DND-41 (cell line): ENCODE measurements around the gene TBC1D21.

Experiments used
- ATAC-seq: fragments of 200-7000 bp; cut with Tn5 transposase; 3 replicates; pipeline ENCODE4 v1.9.1; 2021; ENCODE audit warnings: low read depth; ENCODE audit not compliant: insufficient read depth
- DNase-seq: peaks from one replicate; pipeline ENCODE4 v3.0.0-alpha.2; 2020
- H2AFZ ChIP-seq: 2 replicates; pipeline ENCODE4 v1.6.0; 2012; ENCODE audit warnings: low read depth, low read length
- H3K27ac ChIP-seq: 2 replicates; pipeline ENCODE4 v1.5.1; 2012; ENCODE audit warnings: low read length, inconsistent platforms
- H3K27me3 ChIP-seq: fragments of 200-600 bp; sonication (generic); 2 replicates; pipeline ENCODE4 v1.6.0; 2012; ENCODE audit warnings: low read length, mild to moderate bottlenecking, inconsistent platforms; ENCODE audit not compliant: insufficient read depth, poor library complexity
- H3K36me3 ChIP-seq: 2 replicates; pipeline ENCODE4 v1.5.1; 2012; ENCODE audit warnings: low read length, inconsistent platforms; ENCODE audit not compliant: insufficient read depth
- H3K4me1 ChIP-seq: 2 replicates; pipeline ENCODE4 v1.5.1; 2012; ENCODE audit warnings: mild to moderate bottlenecking, low read length; ENCODE audit not compliant: insufficient read depth
- H3K4me2 ChIP-seq: 2 replicates; pipeline ENCODE4 v1.6.0; 2012; ENCODE audit warnings: mild to moderate bottlenecking, moderate library complexity, low read length, inconsistent platforms; ENCODE audit not compliant: insufficient read depth
- H3K4me3 ChIP-seq, 2 experiments: fragments of 200-600 bp in 1 of 2; shearing (Covaris generic) in 1 of 2; 2 replicates each; pipeline ENCODE4 v1.5.1; 2012 to 2016; ENCODE audit warnings: inconsistent platforms in 2 of 2, low read length in 2 of 2, mild to moderate bottlenecking in 2 of 2, low read depth in 1 of 2, moderate library complexity in 1 of 2
- H3K79me2 ChIP-seq: 2 replicates; pipeline ENCODE4 v1.6.0; 2012; ENCODE audit warnings: low read length, inconsistent platforms; ENCODE audit not compliant: insufficient read depth
- H3K9ac ChIP-seq: 2 replicates; pipeline ENCODE4 v1.6.0; 2012; ENCODE audit warnings: low read depth, mild to moderate bottlenecking, inconsistent platforms, low read length, moderate library complexity
- H3K9me3 ChIP-seq: 2 replicates; pipeline ENCODE4 v1.5.1; 2012; ENCODE audit warnings: low read length, moderate library complexity, mild to moderate bottlenecking, inconsistent platforms; ENCODE audit not compliant: insufficient read depth, severe bottlenecking
- H4K20me1 ChIP-seq: 2 replicates; pipeline ENCODE4 v1.6.0; 2012; ENCODE audit warnings: low read length; ENCODE audit not compliant: insufficient read depth
- CTCF ChIP-seq: IDR thresholded peaks from 2 replicates; pipeline ENCODE4 v1.5.1; 2012; ENCODE audit warnings: borderline replicate concordance, low read length, moderate library complexity, mild to moderate bottlenecking; ENCODE audit not compliant: poor library complexity, severe bottlenecking; ENCODE audit errors: extremely low read depth
- EZH2 ChIP-seq: IDR thresholded peaks from 3 replicates; pipeline ENCODE4 v1.6.1; 2012; ENCODE audit warnings: borderline replicate concordance, low read depth, mild to moderate bottlenecking, moderate library complexity, low read length, inconsistent platforms; ENCODE audit not compliant: severe bottlenecking

Gene TBC1D21

DNA sequence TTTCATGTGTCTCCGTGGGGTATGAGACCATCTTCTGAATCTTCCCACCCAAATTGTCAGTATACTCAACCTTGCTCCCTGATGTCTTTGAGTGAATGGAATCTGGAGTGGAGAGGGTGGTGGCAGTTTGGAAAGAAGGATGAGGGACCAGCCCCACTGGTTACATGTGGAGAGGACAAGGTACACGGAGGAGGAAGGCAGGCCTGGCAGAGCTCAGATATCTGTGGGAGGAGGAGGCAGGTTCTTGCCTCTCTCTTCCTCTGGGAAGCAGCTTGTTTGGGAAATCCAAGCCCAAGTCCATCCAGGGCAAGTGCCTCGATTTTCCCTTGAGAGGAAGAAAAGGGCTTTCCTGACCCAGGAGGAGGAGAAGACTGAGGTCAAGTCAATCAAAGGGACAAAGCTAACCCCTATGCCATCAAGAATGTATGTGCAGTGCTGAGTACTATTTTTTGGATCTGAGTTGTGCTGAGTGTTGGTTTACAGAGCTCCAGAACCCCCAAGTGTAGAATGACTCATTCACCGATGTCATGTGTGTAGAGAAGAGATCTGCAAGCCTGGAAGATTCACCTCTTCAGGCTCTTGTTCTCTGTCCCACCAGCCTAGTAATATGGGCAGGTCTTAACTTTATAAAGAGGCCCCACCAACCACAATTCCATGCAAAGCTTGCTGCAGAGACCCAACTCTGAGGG lies 33.1 kb downstream of the TBC1D21 start:
- Histone ChIP-seq H3K27ac (no peak overlapping the region), H2AFZ (no peak overlapping the region), H3K36me3 (no peaks in the 10 kb centered on the region), H4K20me1 (no peaks in the 10 kb centered on the region), H3K79me2 (no peaks in the 10 kb centered on the region), H3K4me2 (no peak overlapping the region), H3K9me3 (no peaks in the 10 kb centered on the region), H3K4me1 (no peaks in the 10 kb centered on the region), H3K27me3 (peaks cover 23% of the 10 kb centered on the region), H3K4me3 (no peak overlapping the region), H3K9ac (no peak overlapping the region)
- no peak for TF ChIP-seq EZH2
- no peak for TF ChIP-seq CTCF
- ATAC-seq (no peak), DNase-seq (no peak)

- ATAC-seq: no peak
- no peaks in the 10 kb centered on the region for H3K79me2 ChIP-seq
- H3K9me3 ChIP-seq: no peaks in the 10 kb centered on the region
- H3K4me2 ChIP-seq: no peak overlapping the region
- no peak overlapping the region for H3K9ac ChIP-seq
- H3K4me3 ChIP-seq: no peak overlapping the region
- TF ChIP-seq CTCF (no peak), EZH2 (no peak)
- H3K27ac ChIP-seq: no peak overlapping the region
- H3K36me3 ChIP-seq: no peaks in the 10 kb centered on the region
- peaks cover 23% of the 10 kb centered on the region for H3K27me3 ChIP-seq
- H3K4me1 ChIP-seq: no peaks in the 10 kb centered on the region
- DNase-seq: no peak
- no peaks in the 10 kb centered on the region for H4K20me1 ChIP-seq
- no peak overlapping the region for H2AFZ ChIP-seq
Observed at GRCh38 chr15:73907035-73907408, 33.7 kb downstream of the TBC1D21 start.

DNA sequence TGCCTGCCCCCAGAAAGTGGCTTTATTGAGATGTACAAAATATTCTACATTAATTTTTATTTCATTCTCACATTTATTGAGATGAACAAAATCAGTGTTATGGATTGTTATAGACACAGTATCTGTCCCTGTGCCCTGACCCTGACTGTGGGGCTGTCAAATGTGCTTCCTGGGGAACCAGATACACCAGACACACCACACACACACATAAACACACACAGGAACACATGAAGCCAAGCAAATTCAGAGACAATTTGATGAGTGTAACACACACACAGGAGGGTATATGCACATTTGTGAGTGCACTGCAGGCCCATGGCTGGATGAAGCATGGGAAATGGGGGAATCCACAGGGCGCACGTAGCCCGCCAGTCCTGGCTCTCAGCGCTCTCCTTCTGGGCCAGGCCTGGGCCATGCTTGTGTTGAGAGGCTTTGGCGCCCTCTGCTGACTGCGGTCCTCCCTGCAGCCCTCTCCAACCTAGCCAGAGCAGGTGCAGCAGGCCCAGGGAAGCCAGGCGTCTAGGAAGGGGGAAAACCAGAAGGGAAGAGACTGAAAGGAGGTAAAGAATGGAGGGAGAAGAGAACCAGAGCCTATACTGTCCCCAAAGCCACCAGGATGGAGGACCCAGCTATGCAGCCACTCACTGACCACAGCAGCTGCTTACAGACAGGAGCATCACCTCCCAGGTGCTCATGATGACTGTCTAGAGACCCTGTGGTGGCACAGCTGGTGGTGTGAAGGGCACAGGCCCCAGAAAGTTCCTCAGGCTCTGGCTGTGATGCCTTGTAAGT lies 34.9 kb downstream of the TBC1D21 start:
- peak; percentile 99 for ATAC-seq
- no peak for TF ChIP-seq EZH2
- TF ChIP-seq CTCF: peak; percentile 89
- H3K4me2 ChIP-seq: no peak overlapping the region

More for the DNA sequence above, 34.9 kb downstream of the TBC1D21 start:
- Histone ChIP-seq H3K9me3 (no peaks in the 10 kb centered on the region), H3K9ac (no peak overlapping the region), H3K79me2 (no peaks in the 10 kb centered on the region), H3K27ac (no peak overlapping the region), H3K4me1 (no peaks in the 10 kb centered on the region), H4K20me1 (no peaks in the 10 kb centered on the region), H2AFZ (no peak overlapping the region), H3K36me3 (no peaks in the 10 kb centered on the region), H3K27me3 (peaks cover 18% of the 10 kb centered on the region), H3K4me3 (no peak overlapping the region)
- DNase-seq: peak; percentile 70
